BJ (cell line): Measurements from ENCODE around the gene TMEM229B. TPM values are rescaled to one million over a fixed set of nuclear protein-coding genes. Genes with fewer than 3 reads are reported as not detected.

Experiments used
- CTCF ChIA-PET: fragments of 350-600 bp; formaldehyde crosslinking; extraction: SDS; loops from one replicate; lab custom pipeline; 2021; ENCODE audit warnings: antibody characterized with exemption, inconsistent platforms; lab: Yijun Ruan, JAX
- POLR2A ChIA-PET: fragments of 300-600 bp; sonication (Branson Sonifier 250); formaldehyde crosslinking; extraction: SDS; loops from one replicate; lab custom pipeline; 2021; ENCODE audit warnings: antibody characterized with exemption; lab: Charles Lee
- DNase-seq: peaks from one replicate; pipeline ENCODE4 v3.0.0-alpha.2; 2011; ENCODE audit warnings: low read depth
- H3K27me3 ChIP-seq: 2 replicates; pipeline ENCODE4 v1.6.0; 2011; ENCODE audit warnings: low read length; ENCODE audit not compliant: control insufficient read depth, insufficient read depth
- H3K36me3 ChIP-seq: 2 replicates; pipeline ENCODE4 v1.5.1; 2011; ENCODE audit warnings: low read length; ENCODE audit not compliant: control insufficient read depth, insufficient read depth
- H3K4me3 ChIP-seq: 2 replicates; pipeline ENCODE4 v1.5.1; 2011; ENCODE audit warnings: low read depth, mild to moderate bottlenecking, control low read depth, low read length
- CTCF ChIP-seq: IDR thresholded peaks from 2 replicates; pipeline ENCODE4 v1.5.1; 2011; ENCODE audit warnings: low read depth, mild to moderate bottlenecking, control low read depth, inconsistent platforms, low read length, moderate library complexity; ENCODE audit not compliant: insufficient read depth
- polyA plus RNA-seq: library from polyadenylated mRNA; depleted of rRNA; stranded (reverse); fragments of >200 nt; gene quantifications from 2 replicates; pipeline ENCODE4 v1.2.3, GENCODE V29; 2011

The TMEM229B gene
- polyA plus RNA-seq, 1 experiment, result 0.25 TPM

GRCh38 chr14:67438969-67439368, 49.6 kb downstream of the TMEM229B start:
- TF ChIP-seq CTCF, result no peak
- Histone ChIP-seq H3K27me3 (peaks cover 17% of the 10 kb centered on the region), H3K4me3 (no peak overlapping the region), H3K36me3 (no peaks in the 10 kb centered on the region)
- DNase-seq, result no peak
- ChIA-PET POLR2A (no interaction called here), CTCF (interaction anchor here (1.1 to 4.6 kb wide), 2 partner anchors 11 to 133 kb away, joined by 4 to 31 read pairs; no protein-coding TSS in a partner anchor)

GRCh38 chr14:67436006-67436866, 52.3 kb downstream of the TMEM229B start:
- POLR2A ChIA-PET, result no interaction called here

GRCh38 chr14:67435603-67436002, 52.9 kb downstream of the TMEM229B start:
- Histone ChIP-seq H3K36me3 (no peaks in the 10 kb centered on the region), H3K4me3 (no peak overlapping the region), H3K27me3 (peaks cover 18% of the 10 kb centered on the region)
- POLR2A ChIA-PET, result no interaction called here
- no peak for DNase-seq
- no peak for TF ChIP-seq CTCF
- CTCF ChIA-PET, result interaction anchor here (1.0 to 1.2 kb wide), 3 partner anchors 8 to 31 kb away, joined by 3 to 5 read pairs (median 3); no protein-coding TSS in a partner anchor

More at GRCh38 chr14:67436006-67436866, 52.3 kb downstream of the TMEM229B start:
- no peak for DNase-seq
- Histone ChIP-seq H3K36me3 (no peaks in the 10 kb centered on the region), H3K27me3 (peaks cover 18% of the 10 kb centered on the region), H3K4me3 (no peak overlapping the region)
- no peak for TF ChIP-seq CTCF
- CTCF ChIA-PET, result interaction anchor here (1.1 to 1.2 kb wide), 2 partner anchors 9 to 10 kb away, joined by 3 to 5 read pairs; no protein-coding TSS in a partner anchor

GRCh38 chr14:67432050-67432564, 56.4 kb downstream of the TMEM229B start:
- no peak for TF ChIP-seq CTCF
- no peak for DNase-seq

More at GRCh38 chr14:67432050-67432564, 56.4 kb downstream of the TMEM229B start:
- Histone ChIP-seq H3K4me3 (no peak overlapping the region), H3K27me3 (peaks cover 13% of the 10 kb centered on the region), H3K36me3 (no peaks in the 10 kb centered on the region)
- ChIA-PET CTCF (interaction anchor here (1.2 to 10.2 kb wide), 4 partner anchors 16 to 150 kb away, joined by 4 to 280 read pairs (median 84); partner anchors contain the start of gene PLEK2), POLR2A (no interaction called here)
